ENCODE data around the gene CCDC174. TPM values are rescaled to one million over a fixed set of nuclear protein-coding genes. Genes with fewer than 3 reads are reported as not detected.

Gene CCDC174
- total RNA-seq, 2 donors from 2014 or later: 18.7 to 20.1 TPM

DNA sequence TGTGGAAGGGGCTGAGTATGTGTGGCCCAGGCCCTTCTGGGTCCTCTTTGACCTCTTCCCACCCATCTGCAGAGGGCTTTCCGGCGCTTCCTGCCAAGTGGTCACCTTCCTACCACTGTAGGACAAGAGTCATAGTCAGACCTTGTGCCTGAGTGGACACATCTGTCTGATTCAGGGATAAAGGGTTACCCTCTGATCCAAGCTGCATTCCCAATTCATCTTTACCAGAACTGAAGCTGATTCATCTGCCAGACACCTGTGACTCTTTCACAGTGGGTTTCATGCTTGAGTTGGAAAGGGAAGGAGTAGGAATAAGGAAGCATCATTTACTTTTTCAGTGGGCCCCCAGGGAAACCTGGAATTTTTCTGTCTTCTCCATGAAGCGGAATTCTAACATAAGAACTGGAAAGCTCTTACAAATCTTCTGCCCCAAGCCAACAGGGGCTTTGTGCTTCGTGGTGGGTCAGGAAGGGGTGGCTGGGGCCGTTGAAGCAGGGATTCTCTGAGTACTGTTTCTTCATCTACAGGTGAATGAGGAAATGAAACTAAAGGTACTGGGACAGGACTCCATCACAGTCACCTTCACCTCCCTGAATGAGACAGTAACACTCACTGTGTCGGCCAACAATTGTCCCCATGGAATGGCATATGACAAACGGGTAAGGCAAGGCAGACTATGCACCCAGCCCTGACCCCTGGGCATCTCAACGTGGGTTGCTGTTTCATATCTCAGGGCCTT, 69.7 kb downstream of the CCDC174 start:
- TF ChIP-seq, protein P1, sequence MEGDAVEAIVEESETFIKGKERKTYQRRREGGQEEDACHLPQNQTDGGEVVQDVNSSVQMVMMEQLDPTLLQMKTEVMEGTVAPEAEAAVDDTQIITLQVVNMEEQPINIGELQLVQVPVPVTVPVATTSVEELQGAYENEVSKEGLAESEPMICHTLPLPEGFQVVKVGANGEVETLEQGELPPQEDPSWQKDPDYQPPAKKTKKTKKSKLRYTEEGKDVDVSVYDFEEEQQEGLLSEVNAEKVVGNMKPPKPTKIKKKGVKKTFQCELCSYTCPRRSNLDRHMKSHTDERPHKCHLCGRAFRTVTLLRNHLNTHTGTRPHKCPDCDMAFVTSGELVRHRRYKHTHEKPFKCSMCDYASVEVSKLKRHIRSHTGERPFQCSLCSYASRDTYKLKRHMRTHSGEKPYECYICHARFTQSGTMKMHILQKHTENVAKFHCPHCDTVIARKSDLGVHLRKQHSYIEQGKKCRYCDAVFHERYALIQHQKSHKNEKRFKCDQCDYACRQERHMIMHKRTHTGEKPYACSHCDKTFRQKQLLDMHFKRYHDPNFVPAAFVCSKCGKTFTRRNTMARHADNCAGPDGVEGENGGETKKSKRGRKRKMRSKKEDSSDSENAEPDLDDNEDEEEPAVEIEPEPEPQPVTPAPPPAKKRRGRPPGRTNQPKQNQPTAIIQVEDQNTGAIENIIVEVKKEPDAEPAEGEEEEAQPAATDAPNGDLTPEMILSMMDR (conservative IDR thresholded peaks at IDR 0.05): no peak
- peaks cover 8% of the 10 kb centered on the region for H3K27me3 ChIP-seq (ENCODE audit: control insufficient read depth, insufficient read depth, low read length, poor library complexity, severe bottlenecking)
- H3K9ac ChIP-seq (ENCODE audit: extremely low read depth, low read length, poor library complexity, severe bottlenecking): no peak overlapping the region
- H3K27ac ChIP-seq (ENCODE audit: low read depth, low read length): no peak overlapping the region
- no peak overlapping the region for H3K27ac Mint-ChIP-seq
- DNase-seq: no peak
- H3K36me3 ChIP-seq (ENCODE audit: control insufficient read depth, insufficient read depth, low read length): no peaks in the 10 kb centered on the region
- H3K27me3 Mint-ChIP-seq (ENCODE audit: insufficient read depth): peaks cover 13% of the 10 kb centered on the region
- no peaks in the 10 kb centered on the region for H3K4me1 Mint-ChIP-seq
- H3K9me3 Mint-ChIP-seq: no peaks in the 10 kb centered on the region
- H3K9me3 ChIP-seq (ENCODE audit: control insufficient read depth, low read length): no peaks in the 10 kb centered on the region
- H3K4me3 ChIP-seq (ENCODE audit: low read length): no peak overlapping the region
- no peaks in the 10 kb centered on the region for H3K4me1 ChIP-seq (ENCODE audit: control insufficient read depth, insufficient read depth, low read length)
- no peak overlapping the region for H3K4me3 Mint-ChIP-seq
- no peaks in the 10 kb centered on the region for H3K36me3 Mint-ChIP-seq (ENCODE audit: low read depth)
- 77 to 88% methylated on average over 5 to 8 of the region's 8 CpGs for WGBS, 2 experiments (ENCODE audit: insufficient coverage in 1 of 2, insufficient read length in 1 of 2)

Other genes with a start within 250 kb of the CCDC174 start
- gene SLC6A6, start 249.2 kb upstream of the CCDC174 start, total RNA-seq: 10 to 100 TPM; 43.1 to 56.5 TPM
- 1 to 10 TPM; 2.0 to 2.2 TPM for gene GRIP2, start 111.4 kb upstream of the CCDC174 start, total RNA-seq
- gene C3orf20, start 23.4 kb downstream of the CCDC174 start, total RNA-seq: not detected
- gene FGD5, start 167.2 kb downstream of the CCDC174 start, total RNA-seq: 10 to 100 TPM; 15.3 to 17.0 TPM

All from endodermal cell (in vitro differentiated cells).